ENCODE measurements around the gene WRNIP1. TPM values are rescaled to one million over a fixed set of nuclear protein-coding genes. Genes with fewer than 3 reads are reported as not detected.

WRNIP1 gene
- total RNA-seq, 1 experiment from 2014 or later, result 51.7 TPM

GRCh38 chr6:2739335-2739734 lies 25.9 kb upstream of the WRNIP1 start:
- peaks cover 11% of the 10 kb centered on the region for H3K4me1 Mint-ChIP-seq (ENCODE audit: low read depth, unreplicated experiment)
- H3K9me3 ChIP-seq, result no peaks in the 10 kb centered on the region
- H3K27me3 ChIP-seq (replicated peaks; ENCODE audit: control insufficient read depth, insufficient read depth, low read length), result no peaks in the 10 kb centered on the region
- no peak for DNase-seq
- H3K4me3 ChIP-seq (ENCODE audit: low read depth, low read length), result no peak overlapping the region
- no peaks in the 10 kb centered on the region for H3K36me3 Mint-ChIP-seq (ENCODE audit: insufficient read depth, unreplicated experiment)
- ChIA-PET CTCF (interaction anchor here (3.2 kb wide), 1 partner anchor 52 kb away, joined by 15 read pairs; no protein-coding TSS in a partner anchor), POLR2A (no interaction called here)
- no peak for TF ChIP-seq CTCF (IDR thresholded peaks at IDR 0.05; ENCODE audit: insufficient read depth in 1 of 2, low read depth in 1 of 2, low read length in 1 of 2, severe bottlenecking in 1 of 2, unreplicated experiment in 1 of 2)
- H3K27ac Mint-ChIP-seq (ENCODE audit: unreplicated experiment), result no peak overlapping the region
- no peak overlapping the region for H3K4me3 Mint-ChIP-seq (ENCODE audit: unreplicated experiment)
- BruUV-seq (replicated peaks), result no TSS peak
- intact Hi-C loops (cut with micrococcal nuclease; ENCODE audit: unreplicated experiment), result loop anchor here (2.0 kb wide), 1 partner anchor 25 kb away; the partner anchor contains the start of gene WRNIP1
- no peaks in the 10 kb centered on the region for H3K9me3 Mint-ChIP-seq (ENCODE audit: unreplicated experiment)
- H3K4me1 ChIP-seq, result peaks cover 14% of the 10 kb centered on the region
- no peaks in the 10 kb centered on the region for H3K36me3 ChIP-seq (ENCODE audit: control insufficient read depth, insufficient read depth, low read length)
- no peaks in the 10 kb centered on the region for H3K27me3 Mint-ChIP-seq (ENCODE audit: insufficient read depth, unreplicated experiment)

- H3K9me3 Mint-ChIP-seq (ENCODE audit: unreplicated experiment), result no peaks in the 10 kb centered on the region
- no peak overlapping the region for H3K27ac Mint-ChIP-seq (ENCODE audit: unreplicated experiment)
- POLR2A ChIA-PET, result no interaction called here
- no peak for DNase-seq
- H3K36me3 ChIP-seq (ENCODE audit: control insufficient read depth, insufficient read depth, low read length), result no peaks in the 10 kb centered on the region
- H3K4me1 Mint-ChIP-seq (ENCODE audit: low read depth, unreplicated experiment), result peaks cover 17% of the 10 kb centered on the region
- H3K27me3 ChIP-seq (replicated peaks; ENCODE audit: control insufficient read depth, insufficient read depth, low read length), result no peaks in the 10 kb centered on the region
- H3K36me3 Mint-ChIP-seq (ENCODE audit: insufficient read depth, unreplicated experiment), result no peaks in the 10 kb centered on the region
- no peaks in the 10 kb centered on the region for H3K9me3 ChIP-seq
- TF ChIP-seq CTCF (IDR thresholded peaks at IDR 0.05; ENCODE audit: insufficient read depth in 1 of 2, low read depth in 1 of 2, low read length in 1 of 2, severe bottlenecking in 1 of 2, unreplicated experiment in 1 of 2), result no peak
- H3K4me1 ChIP-seq, result peaks cover 12% of the 10 kb centered on the region; the same call in 1 of the 2 replicates
- H3K27me3 Mint-ChIP-seq (ENCODE audit: insufficient read depth, unreplicated experiment), result no peaks in the 10 kb centered on the region
- H3K4me3 Mint-ChIP-seq (ENCODE audit: unreplicated experiment), result no peak overlapping the region
- intact Hi-C loops (cut with micrococcal nuclease; ENCODE audit: unreplicated experiment), result no loop called here
- CTCF ChIA-PET, result interaction anchor here (3.2 kb wide), 1 partner anchor 50 kb away, joined by 15 read pairs; no protein-coding TSS in a partner anchor
- no peak overlapping the region for H3K4me3 ChIP-seq (ENCODE audit: low read depth, low read length)
- BruUV-seq (replicated peaks), result no TSS peak
These were observed 24.6 kb upstream of the WRNIP1 start for GRCh38 chr6:2740581-2740980.

GRCh38 chr6:2741756-2742155 lies 23.4 kb upstream of the WRNIP1 start:
- POLR2A ChIA-PET, result no interaction called here
- intact Hi-C loops (cut with micrococcal nuclease; ENCODE audit: unreplicated experiment), result no loop called here
- no peaks in the 10 kb centered on the region for H3K9me3 ChIP-seq
- H3K36me3 Mint-ChIP-seq (ENCODE audit: insufficient read depth, unreplicated experiment), result no peaks in the 10 kb centered on the region
- no peak for TF ChIP-seq CTCF (IDR thresholded peaks at IDR 0.05; ENCODE audit: insufficient read depth in 1 of 2, low read depth in 1 of 2, low read length in 1 of 2, severe bottlenecking in 1 of 2, unreplicated experiment in 1 of 2)
- H3K9me3 Mint-ChIP-seq (ENCODE audit: unreplicated experiment), result no peaks in the 10 kb centered on the region
- H3K4me3 Mint-ChIP-seq (ENCODE audit: unreplicated experiment), result no peak overlapping the region
- CTCF ChIA-PET, result no interaction called here
- DNase-seq, result no peak
- no peaks in the 10 kb centered on the region for H3K27me3 Mint-ChIP-seq (ENCODE audit: insufficient read depth, unreplicated experiment)
- peaks cover 17% of the 10 kb centered on the region for H3K4me1 Mint-ChIP-seq (ENCODE audit: low read depth, unreplicated experiment)
- peaks cover 12% of the 10 kb centered on the region; the same call in 1 of the 2 replicates for H3K4me1 ChIP-seq
- H3K27ac Mint-ChIP-seq (ENCODE audit: unreplicated experiment), result no peak overlapping the region
- no peak overlapping the region for H3K4me3 ChIP-seq (ENCODE audit: low read depth, low read length)
- no peaks in the 10 kb centered on the region for H3K36me3 ChIP-seq (ENCODE audit: control insufficient read depth, insufficient read depth, low read length)
- no peaks in the 10 kb centered on the region for H3K27me3 ChIP-seq (replicated peaks; ENCODE audit: control insufficient read depth, insufficient read depth, low read length)
- no TSS peak for BruUV-seq (replicated peaks)
